Measurements from ENCODE around the gene PAF1. TPM values are rescaled to one million over a fixed set of nuclear protein-coding genes. Genes with fewer than 3 reads are reported as not detected.
A peak's percentile ranks its signal among the peaks of the same experiment; 100 is the strongest.

PAF1 gene
- total RNA-seq, 3 donors from 2014 or later, result 28.1 to 44.8 (median 32.3) TPM

DNA sequence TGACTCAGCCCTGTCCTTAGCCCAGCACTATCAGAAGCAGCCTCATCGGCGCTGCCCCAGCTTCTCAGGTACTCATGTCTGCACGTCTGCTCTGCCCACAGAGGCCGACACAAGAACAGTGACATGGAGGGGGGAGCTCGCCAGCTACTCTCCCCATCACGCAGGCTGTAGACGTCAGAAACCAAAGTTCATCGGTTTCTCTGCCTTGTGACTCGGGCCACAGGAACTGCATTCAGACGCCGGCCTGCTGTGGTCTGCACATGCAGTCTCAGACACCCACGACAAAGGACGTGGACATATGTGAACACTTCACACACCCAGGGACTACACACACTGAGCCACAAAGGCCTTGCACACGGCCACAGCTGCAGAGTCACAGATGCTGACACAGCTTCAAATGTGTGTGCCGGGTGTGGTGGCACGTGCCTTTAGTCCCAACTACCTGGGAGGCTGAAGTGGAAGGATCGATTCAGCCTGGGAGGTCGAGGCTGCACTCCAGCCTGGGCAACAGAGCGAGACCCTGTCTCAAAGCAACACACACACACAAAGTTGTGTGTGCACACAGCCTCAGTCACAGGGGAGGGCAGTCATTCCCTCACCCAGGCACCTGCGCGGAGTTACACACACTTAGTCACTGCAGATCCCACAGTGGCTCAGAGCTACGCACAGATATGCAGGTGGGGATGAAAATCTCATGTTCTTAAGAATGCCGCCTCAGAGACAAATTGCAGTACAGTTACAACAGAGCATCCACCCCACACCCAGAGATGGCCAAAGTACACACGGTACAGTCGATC lies 10.8 kb upstream of the PAF1 start:
- no peak overlapping the region for H3K4me3 ChIP-seq
- H3K9me3 ChIP-seq, result no peaks in the 10 kb centered on the region
- peak; percentile 86 to 92 (median 86) for DNase-seq
- H3K36me3 ChIP-seq (ENCODE audit: low read depth), result no peaks in the 10 kb centered on the region
- intact Hi-C loops (cut with DNase I, micrococcal nuclease), result no loop called here
- TF ChIP-seq, protein P1, sequence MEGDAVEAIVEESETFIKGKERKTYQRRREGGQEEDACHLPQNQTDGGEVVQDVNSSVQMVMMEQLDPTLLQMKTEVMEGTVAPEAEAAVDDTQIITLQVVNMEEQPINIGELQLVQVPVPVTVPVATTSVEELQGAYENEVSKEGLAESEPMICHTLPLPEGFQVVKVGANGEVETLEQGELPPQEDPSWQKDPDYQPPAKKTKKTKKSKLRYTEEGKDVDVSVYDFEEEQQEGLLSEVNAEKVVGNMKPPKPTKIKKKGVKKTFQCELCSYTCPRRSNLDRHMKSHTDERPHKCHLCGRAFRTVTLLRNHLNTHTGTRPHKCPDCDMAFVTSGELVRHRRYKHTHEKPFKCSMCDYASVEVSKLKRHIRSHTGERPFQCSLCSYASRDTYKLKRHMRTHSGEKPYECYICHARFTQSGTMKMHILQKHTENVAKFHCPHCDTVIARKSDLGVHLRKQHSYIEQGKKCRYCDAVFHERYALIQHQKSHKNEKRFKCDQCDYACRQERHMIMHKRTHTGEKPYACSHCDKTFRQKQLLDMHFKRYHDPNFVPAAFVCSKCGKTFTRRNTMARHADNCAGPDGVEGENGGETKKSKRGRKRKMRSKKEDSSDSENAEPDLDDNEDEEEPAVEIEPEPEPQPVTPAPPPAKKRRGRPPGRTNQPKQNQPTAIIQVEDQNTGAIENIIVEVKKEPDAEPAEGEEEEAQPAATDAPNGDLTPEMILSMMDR (IDR thresholded peaks at IDR 0.05), result no peak
- H3K4me1 ChIP-seq (ENCODE audit: low read depth), result peaks cover 68% of the 10 kb centered on the region
- ATAC-seq, result peak; percentile 37

DNA sequence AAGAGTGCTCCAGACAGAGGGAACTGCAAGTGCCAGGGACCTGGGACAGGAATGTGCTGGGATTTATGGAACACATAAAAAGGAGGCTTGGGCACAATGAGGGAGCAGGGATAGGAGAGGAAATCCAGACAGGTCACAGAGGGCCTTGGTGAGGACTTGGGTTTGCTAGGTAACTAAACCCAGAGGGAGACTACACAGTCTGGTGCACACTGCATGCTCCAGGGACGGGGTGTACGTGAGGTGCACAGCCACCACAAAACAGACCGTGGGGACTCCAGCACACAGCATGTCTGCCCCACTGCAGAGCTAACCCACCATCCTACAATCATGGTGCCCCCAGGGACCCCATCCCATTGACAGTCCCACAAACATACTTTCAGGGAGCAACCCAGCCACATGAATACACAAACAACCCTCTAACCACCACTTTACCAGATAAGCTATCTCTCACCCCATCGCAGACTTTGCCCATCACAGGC lies 10.2 kb upstream of the PAF1 start:
- no peaks in the 10 kb centered on the region for H3K36me3 ChIP-seq (ENCODE audit: low read depth)
- peaks cover 68% of the 10 kb centered on the region for H3K4me1 ChIP-seq (ENCODE audit: low read depth)
- ATAC-seq (no peak), DNase-seq (no peak)
- TF ChIP-seq, protein P1 (IDR thresholded peaks at IDR 0.05), result no peak
- intact Hi-C loops (cut with DNase I, micrococcal nuclease), result no loop called here
- no peaks in the 10 kb centered on the region for H3K9me3 ChIP-seq
- no peak overlapping the region for H3K4me3 ChIP-seq

DNA sequence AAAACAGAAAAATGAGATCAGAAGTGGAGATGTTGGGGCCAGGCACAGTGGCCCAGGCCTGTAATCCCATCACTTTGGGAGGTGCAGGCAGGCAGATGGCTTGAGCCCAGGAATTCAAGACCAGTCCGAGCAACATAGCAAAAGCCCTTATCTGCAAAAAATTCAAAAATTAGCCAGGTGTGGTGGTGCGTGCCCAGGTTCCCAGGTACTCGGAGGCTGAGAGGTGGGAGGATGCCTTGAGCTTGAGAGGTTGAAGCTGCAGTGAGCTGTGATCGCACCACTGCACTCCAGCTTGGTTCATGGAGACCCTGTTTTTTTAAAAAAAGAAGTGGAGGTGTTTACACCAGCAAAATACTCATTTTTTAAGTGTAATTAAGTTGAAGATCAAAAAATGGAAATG lies 9.2 kb upstream of the PAF1 start:
- ATAC-seq (no peak), DNase-seq (no peak)
- H3K36me3 ChIP-seq (ENCODE audit: low read depth), result no peaks in the 10 kb centered on the region
- no peak overlapping the region for H3K4me3 ChIP-seq
- peaks cover 61% of the 10 kb centered on the region for H3K4me1 ChIP-seq (ENCODE audit: low read depth)
- intact Hi-C loops (cut with DNase I, micrococcal nuclease), result no loop called here
- TF ChIP-seq, protein P1 (IDR thresholded peaks at IDR 0.05), result no peak
- H3K9me3 ChIP-seq, result no peaks in the 10 kb centered on the region

DNA sequence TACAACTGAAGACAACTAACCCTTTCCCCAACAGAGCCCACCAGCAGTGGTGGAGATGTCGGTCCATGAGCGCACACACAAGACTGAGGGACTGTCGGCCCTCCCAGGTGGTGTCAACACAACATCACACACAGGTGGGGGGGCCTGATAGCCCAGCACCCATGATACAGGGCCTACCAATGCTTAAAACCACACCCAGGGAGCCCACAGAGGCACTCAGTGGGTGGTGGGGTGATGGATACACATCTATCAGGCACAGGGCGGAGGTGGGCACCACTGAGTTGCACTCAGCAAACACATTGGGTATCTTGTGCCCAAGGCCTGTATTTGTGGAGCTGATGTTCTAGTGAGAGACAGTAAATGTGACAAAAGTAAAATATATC lies 8.8 kb upstream of the PAF1 start:
- Histone ChIP-seq H3K36me3 (ENCODE audit: low read depth) (no peaks in the 10 kb centered on the region), H3K4me1 (ENCODE audit: low read depth) (peaks cover 59% of the 10 kb centered on the region), H3K4me3 (no peak overlapping the region), H3K9me3 (no peaks in the 10 kb centered on the region)
- ATAC-seq (no peak), DNase-seq (no peak)
- intact Hi-C loops (cut with DNase I, micrococcal nuclease), result no loop called here
- TF ChIP-seq, protein P1 (IDR thresholded peaks at IDR 0.05), result no peak

DNA sequence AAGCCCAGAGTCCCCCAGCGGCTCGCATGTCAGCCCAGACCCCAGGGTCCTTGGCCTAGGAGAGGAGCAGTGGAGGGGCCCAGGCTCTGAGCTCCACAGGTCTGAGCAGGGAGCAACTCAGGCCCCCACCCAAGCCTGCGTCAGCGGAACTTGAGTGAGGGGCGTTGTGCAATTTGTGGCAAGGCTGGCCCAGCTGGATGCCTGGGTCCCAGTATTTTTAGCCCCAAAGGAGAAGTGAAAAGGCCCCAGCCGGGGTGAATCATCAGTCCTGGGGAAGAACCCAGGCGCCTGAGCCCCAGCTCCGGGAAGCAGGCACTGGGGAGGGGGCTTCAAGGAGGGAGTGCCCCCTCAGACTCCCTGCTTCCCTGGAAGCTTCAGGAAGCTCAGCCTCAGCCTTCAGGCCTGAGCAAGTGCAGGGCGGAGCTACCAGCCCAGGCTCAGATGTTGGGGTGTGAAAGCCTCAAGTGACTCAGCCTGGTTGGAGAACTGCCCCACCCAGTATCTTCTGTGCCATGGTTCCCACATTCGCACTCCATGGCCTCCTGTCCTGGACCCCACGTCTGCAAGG lies 7.5 kb upstream of the PAF1 start:
- DNase-seq, result peak; percentile 85 to 92 (median 87)
- intact Hi-C loops (cut with DNase I, micrococcal nuclease), result no loop called here
- no peaks in the 10 kb centered on the region for H3K36me3 ChIP-seq (ENCODE audit: low read depth)
- H3K4me3 ChIP-seq, result no peak overlapping the region
- TF ChIP-seq, protein P1 (IDR thresholded peaks at IDR 0.05), result no peak
- H3K4me1 ChIP-seq (ENCODE audit: low read depth), result peaks cover 52% of the 10 kb centered on the region
- no peaks in the 10 kb centered on the region for H3K9me3 ChIP-seq
- ATAC-seq, result peak; percentile 62
